Globus pallidus (tissue), 1 donor: ENCODE results near the gene TOX4.
"Not testable (repeated sequence)": the region's sequence is repeated elsewhere in the genome, so short reads cannot be mapped to it uniquely, and the experiment has no call there.

Source experiments
- DNase-seq: peaks from one replicate; pipeline ENCODE4 v3.0.0-alpha.2; 2015; ENCODE audit warnings: low spot score

The TOX4 gene

GRCh38 chr14:21535545-21536417, 58.8 kb downstream of the TOX4 start:
- no peak for DNase-seq

GRCh38 chr14:21536418-21537089, 59.6 kb downstream of the TOX4 start:
- DNase-seq = no peak

GRCh38 chr14:21537090-21537424, 60.1 kb downstream of the TOX4 start:
- DNase-seq = no peak

- DNase-seq = peak; percentile 36
Observed at GRCh38 chr14:21539189-21539940, 62.4 kb downstream of the TOX4 start.

- DNase-seq = no peak
Observed at GRCh38 chr14:21541413-21542074, 64.5 kb downstream of the TOX4 start.

GRCh38 chr14:21543521-21543960, 66.5 kb downstream of the TOX4 start:
- no peak for DNase-seq

GRCh38 chr14:21543963-21544362, 67.0 kb downstream of the TOX4 start:
- DNase-seq = no peak

GRCh38 chr14:21544588-21544987, 67.6 kb downstream of the TOX4 start:
- DNase-seq = not testable (repeated sequence)
